ENCODE measurements around the gene YTHDF1.

- no peak for TF ChIP-seq CTCF (IDR thresholded peaks at IDR 0.05)
- TF ChIP-seq POLR2AphosphoS5 (IDR thresholded peaks at IDR 0.05): no peak
- TF ChIP-seq POLR2A (IDR thresholded peaks at IDR 0.05; ENCODE audit: low read depth): no peak
These were observed 37.1 kb upstream of the YTHDF1 start for GRCh38 chr20:63253065-63253437.

Data from esophagus muscularis mucosa (tissue), 3 donors.